SK-N-SH (cell line): ENCODE data around the gene INAFM2. TPM values are rescaled to one million over a fixed set of nuclear protein-coding genes. Genes with fewer than 3 reads are reported as not detected.

ENCODE experiments used
- CTCF ChIA-PET: fragments of 300-600, 350-600 bp; formaldehyde crosslinking; extraction: SDS; loops from one replicate; lab custom pipeline; 2021; lab: Yijun Ruan, JAX
- POLR2A ChIA-PET: fragments of 350-600 bp; sonication (Branson Sonifier 250); formaldehyde crosslinking; extraction: SDS; loops from one replicate; lab custom pipeline; 2020; ENCODE audit warnings: antibody characterized with exemption, inconsistent platforms; lab: Yijun Ruan, JAX
- DNase-seq: peaks from one replicate; pipeline ENCODE4 v3.0.0; 2012
- H2AFZ ChIP-seq: fragments of 200-600 bp; sonication (generic); 2 replicates; pipeline ENCODE4 v1.8.1; 2016; ENCODE audit warnings: antibody characterized with exemption, mild to moderate bottlenecking, low read depth
- H3F3A ChIP-seq: fragments of 200-600 bp; sonication (generic); replicated peaks from 2 replicates; pipeline ENCODE3; 2016; ENCODE audit warnings: antibody characterized with exemption, mild to moderate bottlenecking; ENCODE audit not compliant: insufficient read depth
- H3K27ac ChIP-seq, 2 experiments: fragments of 200-500 bp in 1 of 2; fragments of 200-600 bp in 1 of 2; sonication (Bioruptor generic) in 1 of 2; sonication (generic), shearing (Covaris generic) in 1 of 2; 2 replicates each; pipeline versions ENCODE4 v1.5.1 to v1.6.1; 2014 to 2016; ENCODE audit warnings: low read depth in 2 of 2, inconsistent platforms in 1 of 2, low read length in 1 of 2, mild to moderate bottlenecking in 1 of 2, mixed read lengths in 1 of 2
- H3K27me3 ChIP-seq: fragments of 200-600 bp; sonication (generic), shearing (Covaris generic); 2 replicates; pipeline ENCODE4 v1.6.1; 2016; ENCODE audit warnings: mixed run types; ENCODE audit not compliant: insufficient read depth
- H3K36me3 ChIP-seq, 2 experiments: fragments of 200-500 bp in 1 of 2; fragments of 200-600 bp in 1 of 2; sonication (Bioruptor generic) in 1 of 2; sonication (generic) in 1 of 2; replicated peaks in 1 of 2; 2 replicates each; pipeline versions ENCODE3 to v1.5.1; 2014 to 2016; ENCODE audit warnings: low read length in 1 of 2, mild to moderate bottlenecking in 1 of 2; ENCODE audit not compliant: insufficient read depth in 2 of 2, control insufficient read depth in 1 of 2
- H3K4me1 ChIP-seq, 2 experiments: fragments of 200-500 bp in 1 of 2; fragments of 200-600 bp in 1 of 2; sonication (Bioruptor generic) in 1 of 2; sonication (generic), shearing (Covaris generic) in 1 of 2; 2 replicates each; pipeline versions ENCODE4 v1.5.1 to v1.6.1; 2014 to 2016; ENCODE audit warnings: low read depth in 1 of 2, low read length in 1 of 2, mixed run types in 1 of 2; ENCODE audit not compliant: insufficient read depth in 2 of 2, control insufficient read depth in 1 of 2
- H3K4me2 ChIP-seq: fragments of 200-600 bp; sonication (generic), shearing (Covaris generic); 2 replicates; pipeline ENCODE4 v1.6.1; 2017; ENCODE audit warnings: mixed run types
- H3K4me3 ChIP-seq, 2 experiments: fragments of 200-500 bp in 1 of 2; fragments of 200-600 bp in 1 of 2; sonication (Bioruptor generic) in 1 of 2; sonication (generic), shearing (Covaris generic) in 1 of 2; 2 replicates each; pipeline versions ENCODE4 v1.5.1 to v1.8.1; 2014 to 2016; ENCODE audit warnings: low read depth in 2 of 2, inconsistent platforms in 1 of 2, low read length in 1 of 2, mild to moderate bottlenecking in 1 of 2, mixed read lengths in 1 of 2, moderate library complexity in 1 of 2
- H3K79me2 ChIP-seq: fragments of 200-600 bp; sonication (generic); 2 replicates; pipeline ENCODE4 v1.8.1; 2017; ENCODE audit warnings: mild to moderate bottlenecking; ENCODE audit not compliant: insufficient read depth
- H3K9ac ChIP-seq: fragments of 200-600 bp; sonication (generic); 2 replicates; pipeline ENCODE4 v1.6.1; 2017; ENCODE audit warnings: mixed run types
- H3K9me2 ChIP-seq: fragments of 200-600 bp; sonication (generic); 2 replicates; pipeline ENCODE4 v1.6.1; 2017; ENCODE audit warnings: mixed run types
- H3K9me3 ChIP-seq: fragments of 200-600 bp; sonication (generic); 2 replicates; pipeline ENCODE4 v1.6.1; 2017; ENCODE audit warnings: mixed run types, mild to moderate bottlenecking, moderate library complexity
- H4K20me1 ChIP-seq: fragments of 200-600 bp; sonication (generic); 2 replicates; pipeline ENCODE4 v1.6.1; 2017; ENCODE audit warnings: mild to moderate bottlenecking, mixed run types; ENCODE audit not compliant: insufficient read depth
- CHD2 ChIP-seq: fragments of 150-350 bp; IDR thresholded peaks from 2 replicates; pipeline ENCODE4 v1.6.1; 2018; ENCODE audit warnings: low read length; ENCODE audit not compliant: partially characterized antibody
- EP300 ChIP-seq, 2 experiments: IDR thresholded peaks; 2 replicates each; pipeline versions ENCODE4 v1.4.0 to v1.6.1; 2012; ENCODE audit warnings: borderline replicate concordance in 1 of 2, low read depth in 1 of 2, low read length in 1 of 2
- FOXM1 ChIP-seq: IDR thresholded peaks from 2 replicates; pipeline ENCODE4 v1.4.0; 2012; ENCODE audit warnings: low read depth, mild to moderate bottlenecking
- JUND ChIP-seq: IDR thresholded peaks from 2 replicates; pipeline ENCODE4 v1.4.0; 2012
- MEF2A ChIP-seq: IDR thresholded peaks from 2 replicates; pipeline ENCODE4 v1.4.0; 2012; ENCODE audit warnings: low read depth, borderline replicate concordance
- MXI1 ChIP-seq: IDR thresholded peaks from 2 replicates; pipeline ENCODE4 v1.6.1; 2012; ENCODE audit warnings: mild to moderate bottlenecking, low read depth, low read length, improper control_type of control experiment
- NFIC ChIP-seq: IDR thresholded peaks from 2 replicates; pipeline ENCODE4 v1.4.0; 2012; ENCODE audit warnings: borderline replicate concordance
- POLR2AphosphoS5 ChIP-seq: IDR thresholded peaks from 2 replicates; pipeline ENCODE4 v1.6.1; 2012; ENCODE audit warnings: low read depth, low read length
- RAD21 ChIP-seq: IDR thresholded peaks from 2 replicates; pipeline ENCODE4 v1.6.1; 2012; ENCODE audit warnings: mild to moderate bottlenecking, low read length
- REST ChIP-seq: IDR thresholded peaks from 2 replicates; pipeline ENCODE4 v1.6.1; 2012; ENCODE audit warnings: mild to moderate bottlenecking, low read depth, low read length, moderate library complexity
- SMC3 ChIP-seq: IDR thresholded peaks from 2 replicates; pipeline ENCODE4 v1.6.1; 2012; ENCODE audit warnings: low read depth, low read length, improper control_type of control experiment
- TAF1 ChIP-seq: IDR thresholded peaks from 2 replicates; pipeline ENCODE4 v1.6.1; 2012; ENCODE audit warnings: low read depth, mild to moderate bottlenecking, low read length, moderate library complexity, borderline replicate concordance
- TEAD4 ChIP-seq: IDR thresholded peaks from 2 replicates; pipeline ENCODE4 v1.4.0; 2012; ENCODE audit warnings: mild to moderate bottlenecking, borderline replicate concordance; ENCODE audit not compliant: insufficient read depth
- USF1 ChIP-seq: IDR thresholded peaks from 2 replicates; pipeline ENCODE4 v1.4.0; 2012; ENCODE audit warnings: low read depth, borderline replicate concordance
- WGBS: methylation state at CpG from one replicate; pipeline ENCODE4 v1.1.6; 2017; ENCODE audit warnings: low lambda C conversion rate; 5-methylcytosine and 5-hydroxymethylcytosine counted together
- polyA plus RNA-seq, 3 experiments: library from polyadenylated mRNA; depleted of rRNA; stranded (reverse); fragments of >200 nt; gene quantifications; 2 replicates each; pipeline ENCODE4 v1.2.3, GENCODE V29; 2012

Gene INAFM2
- polyA plus RNA-seq, 1 of the 3 experiments (the other 2 are of a cell fraction): 7.8 TPM

GRCh38 chr15:40325700-40326099, 2.2 kb downstream of the INAFM2 start:
- peak overlapping the region; percentile 94 for H3K4me2 ChIP-seq
- CTCF ChIA-PET: interaction anchor here (1.4 to 70.6 kb wide), 6 partner anchors 11 to 108 kb away, joined by 3 to 2194 read pairs (median 10); partner anchors contain the start of genes ANKRD63, CCDC9B, DISP2 and INAFM2
- WGBS: 86% methylated on average over 2 of the region's 2 CpGs

GRCh38 chr15:40327457-40327856, 4.0 kb downstream of the INAFM2 start:
- no peak overlapping the region for H3K4me3 ChIP-seq
- H3K9me2 ChIP-seq: no peaks in the 10 kb centered on the region
- H3K36me3 ChIP-seq: peaks cover 0 to 4% of the 10 kb centered on the region in 2 experiments
- H3K4me1 ChIP-seq: peaks cover 21 to 22% of the 10 kb centered on the region in 2 experiments
- no peak overlapping the region for H2AFZ ChIP-seq
- peaks cover 20% of the 10 kb centered on the region for H3F3A ChIP-seq
- H3K27ac ChIP-seq: no peak overlapping the region
- no peaks in the 10 kb centered on the region for H4K20me1 ChIP-seq
- POLR2A ChIA-PET: interaction anchor here (1.4 kb wide), 1 partner anchor 9 kb away, joined by 4 read pairs; no protein-coding TSS in a partner anchor
- CTCF ChIA-PET: interaction anchor here (1.1 to 70.6 kb wide), 8 partner anchors 13 to 179 kb away, joined by 3 to 2194 read pairs (median 10); partner anchors contain the start of genes ANKRD63, CCDC9B, DISP2 and INAFM2
- H3K9me3 ChIP-seq: no peaks in the 10 kb centered on the region
- H3K27me3 ChIP-seq: no peaks in the 10 kb centered on the region
- H3K9ac ChIP-seq: no peak overlapping the region
- H3K4me2 ChIP-seq: peak overlapping the region; percentile 10; the same call in 1 of the 2 replicates
- WGBS: 84% methylated on average over 6 of the region's 6 CpGs
- no peak for DNase-seq
- TF ChIP-seq USF1 (no peak), SMC3 (no peak), EP300 (IDR thresholded peaks at IDR 0.05; ENCODE audit: borderline replicate concordance in 1 of 2, low read depth in 1 of 2, low read length in 1 of 2) (no peak)
- H3K79me2 ChIP-seq: peaks cover 15% of the 10 kb centered on the region; the same call in 1 of the 2 replicates

More at GRCh38 chr15:40325700-40326099, 2.2 kb downstream of the INAFM2 start:
- Histone ChIP-seq H3K79me2 (peaks cover 15% of the 10 kb centered on the region; the same call in 1 of the 2 replicates), H4K20me1 (no peaks in the 10 kb centered on the region), H3K9ac (no peak overlapping the region), H3K9me2 (no peaks in the 10 kb centered on the region), H3K4me3 (peak overlapping the region in 1 of 2 experiments; percentile 73; a peak in 1 of 4 replicates), H3K27ac (no peak overlapping the region), H3K36me3 (peaks cover 0 to 4% of the 10 kb centered on the region in 2 experiments), H2AFZ (no peak overlapping the region), H3F3A (peaks cover 11% of the 10 kb centered on the region), H3K9me3 (no peaks in the 10 kb centered on the region), H3K27me3 (no peaks in the 10 kb centered on the region), H3K4me1 (peaks cover 23 to 25% of the 10 kb centered on the region in 2 experiments)
- TF ChIP-seq NFIC (no peak), CHD2 (no peak), POLR2AphosphoS5 (no peak), MXI1 (no peak), RAD21 (no peak), MEF2A (no peak), TAF1 (no peak), REST (no peak), JUND (no peak), SMC3 (no peak), FOXM1 (no peak), TEAD4 (no peak)
- no peak for DNase-seq
- POLR2A ChIA-PET: interaction anchor here (2.6 kb wide), 1 partner anchor 15 kb away, joined by 10 read pairs; the partner anchor contains the start of gene CCDC9B
